Measurements from ENCODE around the gene FOXG1.

FOXG1 gene

GRCh38 chr14:28772613-28773012 lies 6.0 kb downstream of the FOXG1 start:
- H3K27ac Mint-ChIP-seq: no peak overlapping the region
- TF ChIP-seq CTCF (IDR thresholded peaks at IDR 0.05; ENCODE audit: unreplicated experiment in 3 of 3): no peak
- H3K9me3 Mint-ChIP-seq: peaks cover 3% of the 10 kb centered on the region
- peaks cover 100% of the 10 kb centered on the region for H3K27me3 Mint-ChIP-seq (ENCODE audit: low read depth)
- H3K4me3 Mint-ChIP-seq: no peak overlapping the region
- peaks cover 8% of the 10 kb centered on the region for H3K4me1 Mint-ChIP-seq
- no peaks in the 10 kb centered on the region for H3K36me3 Mint-ChIP-seq (ENCODE audit: low read depth)

GRCh38 chr14:28773176-28773575 lies 6.6 kb downstream of the FOXG1 start:
- Mint-ChIP-seq H3K36me3 (ENCODE audit: low read depth) (no peaks in the 10 kb centered on the region), H3K27ac (no peak overlapping the region), H3K9me3 (peaks cover 6% of the 10 kb centered on the region), H3K27me3 (ENCODE audit: low read depth) (peaks cover 100% of the 10 kb centered on the region), H3K4me3 (no peak overlapping the region), H3K4me1 (peaks cover 8% of the 10 kb centered on the region)
- TF ChIP-seq CTCF (IDR thresholded peaks at IDR 0.05; ENCODE audit: unreplicated experiment in 3 of 3): no peak

GRCh38 chr14:28773861-28774691 lies 7.5 kb downstream of the FOXG1 start:
- H3K27me3 Mint-ChIP-seq (ENCODE audit: low read depth): peaks cover 100% of the 10 kb centered on the region
- H3K36me3 Mint-ChIP-seq (ENCODE audit: low read depth): no peaks in the 10 kb centered on the region
- peak overlapping the region; percentile 49 to 66 (median 49) for H3K4me3 Mint-ChIP-seq
- peaks cover 8% of the 10 kb centered on the region for H3K4me1 Mint-ChIP-seq
- TF ChIP-seq CTCF (IDR thresholded peaks at IDR 0.05; ENCODE audit: unreplicated experiment in 3 of 3): peak; percentile 57 to 71 (median 70)
- no peak overlapping the region for H3K27ac Mint-ChIP-seq
- H3K9me3 Mint-ChIP-seq: peaks cover 3% of the 10 kb centered on the region

GRCh38 chr14:28774764-28775735 lies 8.5 kb downstream of the FOXG1 start:
- H3K36me3 Mint-ChIP-seq (ENCODE audit: low read depth): no peaks in the 10 kb centered on the region
- no peak for TF ChIP-seq CTCF (IDR thresholded peaks at IDR 0.05; ENCODE audit: unreplicated experiment in 3 of 3)
- H3K27me3 Mint-ChIP-seq (ENCODE audit: low read depth): peaks cover 100% of the 10 kb centered on the region
- peak overlapping the region in 2 of 3 experiments; percentile 49 to 66 for H3K4me3 Mint-ChIP-seq
- H3K27ac Mint-ChIP-seq: no peak overlapping the region
- peaks cover 8% of the 10 kb centered on the region for H3K4me1 Mint-ChIP-seq
- peaks cover 3% of the 10 kb centered on the region for H3K9me3 Mint-ChIP-seq

- Mint-ChIP-seq H3K27me3 (ENCODE audit: low read depth) (peaks cover 100% of the 10 kb centered on the region), H3K9me3 (peaks cover 3% of the 10 kb centered on the region), H3K36me3 (ENCODE audit: low read depth) (no peaks in the 10 kb centered on the region), H3K27ac (no peak overlapping the region), H3K4me3 (no peak overlapping the region), H3K4me1 (peaks cover 8% of the 10 kb centered on the region)
- TF ChIP-seq CTCF (IDR thresholded peaks at IDR 0.05; ENCODE audit: unreplicated experiment in 3 of 3): no peak
Observed at GRCh38 chr14:28776482-28777266, 10.1 kb downstream of the FOXG1 start.

All from nephron (organoid).